AG04450 (cell line): ENCODE data around the gene VCAN. TPM values are rescaled to one million over a fixed set of nuclear protein-coding genes. Genes with fewer than 3 reads are reported as not detected.

Experiments used
- CTCF ChIA-PET: fragments of 300-600, 350-600 bp; formaldehyde crosslinking; extraction: SDS; loops from one replicate; lab custom pipeline; 2022; ENCODE audit warnings: antibody characterized with exemption, inconsistent platforms; lab: Charles Lee
- POLR2A ChIA-PET: fragments of 350-600 bp; formaldehyde crosslinking; extraction: SDS; loops from one replicate; lab custom pipeline; 2021; ENCODE audit warnings: antibody characterized with exemption, inconsistent platforms; lab: Yijun Ruan, JAX
- DNase-seq: peaks from one replicate; pipeline ENCODE4 v3.0.0-alpha.2; 2011; ENCODE audit warnings: low read depth, low spot score
- H3K27ac ChIP-seq: one replicate; pipeline ENCODE4 v1.5.1; 2012; ENCODE audit warnings: low read depth, low read length, control low read depth
- H3K27me3 ChIP-seq: one replicate; pipeline ENCODE4 v1.6.0; 2012; ENCODE audit warnings: low read length; ENCODE audit not compliant: control insufficient read depth, insufficient read depth
- H3K4me3 ChIP-seq: 2 replicates; pipeline ENCODE4 v1.5.1; 2011; ENCODE audit warnings: mild to moderate bottlenecking, low read depth, low read length, control low read depth
- H3K9me3 ChIP-seq: 2 replicates; pipeline ENCODE4 v1.5.1; 2012; ENCODE audit warnings: low read length; ENCODE audit not compliant: control insufficient read depth, insufficient read depth
- polyA plus RNA-seq: library from polyadenylated mRNA; depleted of rRNA; stranded (reverse); fragments of >200 nt; gene quantifications from 2 replicates; pipeline ENCODE4 v1.2.3, GENCODE V29; 2011
- TF ChIP-seq, protein P1 (sequence below): IDR thresholded peaks from 2 replicates; pipeline ENCODE4 v1.5.1; 2011; ENCODE audit warnings: low read depth, low read length, control low read depth, inconsistent platforms

VCAN gene
- polyA plus RNA-seq, 1 experiment, result 171 TPM

- ChIA-PET POLR2A (no interaction called here), CTCF (no interaction called here)
- TF ChIP-seq, protein P1, sequence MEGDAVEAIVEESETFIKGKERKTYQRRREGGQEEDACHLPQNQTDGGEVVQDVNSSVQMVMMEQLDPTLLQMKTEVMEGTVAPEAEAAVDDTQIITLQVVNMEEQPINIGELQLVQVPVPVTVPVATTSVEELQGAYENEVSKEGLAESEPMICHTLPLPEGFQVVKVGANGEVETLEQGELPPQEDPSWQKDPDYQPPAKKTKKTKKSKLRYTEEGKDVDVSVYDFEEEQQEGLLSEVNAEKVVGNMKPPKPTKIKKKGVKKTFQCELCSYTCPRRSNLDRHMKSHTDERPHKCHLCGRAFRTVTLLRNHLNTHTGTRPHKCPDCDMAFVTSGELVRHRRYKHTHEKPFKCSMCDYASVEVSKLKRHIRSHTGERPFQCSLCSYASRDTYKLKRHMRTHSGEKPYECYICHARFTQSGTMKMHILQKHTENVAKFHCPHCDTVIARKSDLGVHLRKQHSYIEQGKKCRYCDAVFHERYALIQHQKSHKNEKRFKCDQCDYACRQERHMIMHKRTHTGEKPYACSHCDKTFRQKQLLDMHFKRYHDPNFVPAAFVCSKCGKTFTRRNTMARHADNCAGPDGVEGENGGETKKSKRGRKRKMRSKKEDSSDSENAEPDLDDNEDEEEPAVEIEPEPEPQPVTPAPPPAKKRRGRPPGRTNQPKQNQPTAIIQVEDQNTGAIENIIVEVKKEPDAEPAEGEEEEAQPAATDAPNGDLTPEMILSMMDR, result no peak
- no peak for DNase-seq
- no peaks in the 10 kb centered on the region for H3K9me3 ChIP-seq
- no peak overlapping the region for H3K4me3 ChIP-seq
- no peak overlapping the region for H3K27ac ChIP-seq
- H3K27me3 ChIP-seq, result no peaks in the 10 kb centered on the region
These were observed 18.7 kb downstream of the VCAN start for GRCh38 chr5:83490203-83490602.

DNA sequence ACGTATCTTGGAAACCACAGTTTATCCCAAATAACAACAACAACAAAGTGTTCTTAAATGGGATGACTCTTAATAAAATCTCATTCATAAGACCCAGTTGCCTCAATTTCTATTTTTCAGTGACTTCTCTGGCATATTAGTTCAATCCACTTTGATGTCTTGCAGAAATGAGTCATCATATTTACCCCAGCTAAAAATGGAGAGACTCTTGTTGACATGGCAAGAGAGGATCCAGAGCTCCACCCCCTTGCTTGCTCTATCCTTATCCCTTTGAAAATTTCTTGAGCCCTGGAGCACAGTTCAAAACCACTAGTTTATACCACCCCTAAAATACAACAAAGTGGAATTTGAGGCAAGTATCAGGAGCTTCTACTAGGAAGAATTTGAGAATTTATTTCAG is 20.8 kb downstream of the VCAN start:
- no peak for DNase-seq
- TF ChIP-seq, protein P1, result no peak
- Histone ChIP-seq H3K27me3 (no peaks in the 10 kb centered on the region), H3K9me3 (no peaks in the 10 kb centered on the region), H3K27ac (no peak overlapping the region), H3K4me3 (no peak overlapping the region)
- POLR2A ChIA-PET, result no interaction called here
- CTCF ChIA-PET, result no interaction called here

- TF ChIP-seq, protein P1, result no peak
- no peaks in the 10 kb centered on the region for H3K27me3 ChIP-seq
- ChIA-PET CTCF (no interaction called here), POLR2A (no interaction called here)
- no peak for DNase-seq
- no peaks in the 10 kb centered on the region for H3K9me3 ChIP-seq
- H3K27ac ChIP-seq, result no peak overlapping the region
- H3K4me3 ChIP-seq, result no peak overlapping the region
These were observed 22.1 kb downstream of the VCAN start for GRCh38 chr5:83493644-83494043.

- CTCF ChIA-PET, result interaction anchor here (0.7 to 1.0 kb wide), 2 partner anchors 21 to 846 kb away, joined by 3 to 8 read pairs; no protein-coding TSS in a partner anchor
- H3K27ac ChIP-seq, result no peak overlapping the region
- TF ChIP-seq, protein P1, result no peak
- no peaks in the 10 kb centered on the region for H3K27me3 ChIP-seq
- DNase-seq, result no peak
- POLR2A ChIA-PET, result interaction anchor here (1.0 kb wide), 1 partner anchor 19 kb away, joined by 3 read pairs; no protein-coding TSS in a partner anchor
- H3K9me3 ChIP-seq, result no peaks in the 10 kb centered on the region
- no peak overlapping the region for H3K4me3 ChIP-seq
These were observed 22.6 kb downstream of the VCAN start for GRCh38 chr5:83494087-83494620.

GRCh38 chr5:83494666-83495065 is 23.1 kb downstream of the VCAN start:
- H3K9me3 ChIP-seq, result no peaks in the 10 kb centered on the region
- TF ChIP-seq, protein P1, result no peak
- CTCF ChIA-PET, result interaction anchor here (0.7 to 1.0 kb wide), 3 partner anchors 9 to 846 kb away, joined by 3 to 8 read pairs (median 4); no protein-coding TSS in a partner anchor

More at GRCh38 chr5:83494666-83495065, 23.1 kb downstream of the VCAN start:
- no peak overlapping the region for H3K27ac ChIP-seq
- no peaks in the 10 kb centered on the region for H3K27me3 ChIP-seq
- POLR2A ChIA-PET, result interaction anchor here (1.0 kb wide), 1 partner anchor 19 kb away, joined by 3 read pairs; no protein-coding TSS in a partner anchor
- no peak for DNase-seq
- no peak overlapping the region for H3K4me3 ChIP-seq
